Upper lobe of left lung (tissue), 4 donors: Measurements from ENCODE around the gene DNASE1L3.

Source experiments
- CTCF ChIP-seq, 6 experiments: fragments of 450-650 bp in 4 of 6; fragments of 200-600 bp in 2 of 6; sonication (generic) in 2 of 6; IDR thresholded peaks; one replicate each; pipeline ENCODE4 v1.5.1; 2016 to 2019; ENCODE audit warnings: antibody characterized with exemption in 6 of 6
- POLR2A ChIP-seq, 4 donors: fragments of 450-650 bp; IDR thresholded peaks; one replicate each; pipeline ENCODE4 v1.5.1; 2016 to 2017; ENCODE audit warnings: antibody characterized with exemption in 4 of 4, mild to moderate bottlenecking in 2 of 4

GRCh38 chr3:58242340-58242739, 31.6 kb upstream of the DNASE1L3 start:
- TF ChIP-seq POLR2A (IDR thresholded peaks at IDR 0.05) (no peak), CTCF (IDR thresholded peaks at IDR 0.05) (no peak)
